Caco-2 (cell line): ENCODE results near the gene LRP8. TPM values are rescaled to one million over a fixed set of nuclear protein-coding genes. Genes with fewer than 3 reads are reported as not detected.
A peak's percentile ranks its signal among the peaks of the same experiment; 100 is the strongest.

Source experiments
- BruUV-seq: library from RNA; stranded (reverse); fragments of 400-500 nt; replicated peaks from 2 replicates; lab custom pipeline; 2021; lab: Mats Ljungman, UMichigan
- CTCF ChIA-PET: fragments of 300-600 bp; sonication (Branson Sonifier 250); formaldehyde crosslinking; loops from one replicate; lab custom pipeline; 2022; ENCODE audit warnings: antibody characterized with exemption; lab: Charles Lee
- POLR2A ChIA-PET: fragments of 300-600 bp; sonication (Branson Sonifier 250); formaldehyde crosslinking; loops from one replicate; lab custom pipeline; 2022; ENCODE audit warnings: antibody characterized with exemption; lab: Charles Lee
- DNase-seq, 2 experiments: peaks; one replicate each; pipeline versions ENCODE4 v3.0.0 to v3.0.0-alpha.2; 2020 to 2022
- H3K27me3 ChIP-seq: replicated peaks from 2 replicates; pipeline ENCODE4 v1.6.0; 2011; ENCODE audit warnings: low read length; ENCODE audit not compliant: control insufficient read depth, insufficient read depth
- H3K36me3 ChIP-seq: 2 replicates; pipeline ENCODE4 v1.5.1; 2011; ENCODE audit warnings: low read length; ENCODE audit not compliant: control insufficient read depth, insufficient read depth
- H3K4me1 ChIP-seq: fragments of 250-450 bp; sonication (Bioruptor Pico); 2 replicates; pipeline ENCODE4 v1.5.1; 2020; ENCODE audit warnings: mild to moderate bottlenecking
- H3K4me3 ChIP-seq: 2 replicates; pipeline ENCODE4 v1.5.1; 2011; ENCODE audit warnings: low read depth, mild to moderate bottlenecking, control low read depth, low read length
- H3K9me3 ChIP-seq: fragments of 250-450 bp; sonication (Bioruptor Pico); 2 replicates; pipeline ENCODE4 v1.5.1; 2020; ENCODE audit warnings: mild to moderate bottlenecking, moderate library complexity
- H3K27ac Mint-ChIP-seq: one replicate; pipeline ENCODE4 v1.8.0; 2022; ENCODE audit warnings: mixed read lengths; ENCODE audit not compliant: unreplicated experiment
- H3K27me3 Mint-ChIP-seq: one replicate; pipeline ENCODE4 v1.8.0; 2022; ENCODE audit warnings: mixed read lengths; ENCODE audit not compliant: insufficient read depth, unreplicated experiment
- H3K36me3 Mint-ChIP-seq: one replicate; pipeline ENCODE4 v1.8.0; 2022; ENCODE audit warnings: mild to moderate bottlenecking, mixed read lengths; ENCODE audit not compliant: insufficient read depth, unreplicated experiment
- H3K4me1 Mint-ChIP-seq: one replicate; pipeline ENCODE4 v1.8.0; 2022; ENCODE audit warnings: low read depth, mixed read lengths; ENCODE audit not compliant: unreplicated experiment
- H3K4me3 Mint-ChIP-seq: one replicate; pipeline ENCODE4 v1.8.0; 2022; ENCODE audit warnings: mild to moderate bottlenecking, moderate library complexity, mixed read lengths; ENCODE audit not compliant: unreplicated experiment
- H3K9me3 Mint-ChIP-seq: one replicate; pipeline ENCODE4 v1.8.0; 2022; ENCODE audit warnings: mixed read lengths; ENCODE audit not compliant: unreplicated experiment
- CTCF ChIP-seq, 2 experiments: fragments of 200-600 bp in 1 of 2; IDR thresholded peaks; 1 replicate in 1 of 2; 2 replicates in 1 of 2; pipeline versions ENCODE4 v1.5.1 to v1.8.0; 2011 to 2022; ENCODE audit warnings: antibody characterized with exemption in 1 of 2, control low read depth in 1 of 2, inconsistent platforms in 1 of 2, low read depth in 1 of 2, low read length in 1 of 2, mild to moderate bottlenecking in 1 of 2, moderate library complexity in 1 of 2; ENCODE audit not compliant: insufficient read depth in 1 of 2, severe bottlenecking in 1 of 2, unreplicated experiment in 1 of 2
- intact Hi-C: fragments of 100-400 bp; cut with micrococcal nuclease; formaldehyde crosslinking; loops from one replicate; pipeline ENCODE4 v1.10.0; 2022; ENCODE audit not compliant: unreplicated experiment
- total RNA-seq: library from RNA; stranded (reverse); gene quantifications from 2 replicates; pipeline ENCODE4 v1.2.3, GENCODE V29; 2022

LRP8 gene
- total RNA-seq, 1 experiment from 2014 or later, result 11.8 TPM

- H3K36me3 Mint-ChIP-seq, result peaks cover 8% of the 10 kb centered on the region
- no TSS peak for BruUV-seq
Observed at GRCh38 chr1:53332186-53332564, 4.3 kb upstream of the LRP8 start.

GRCh38 chr1:53331446-53332185 lies 3.7 kb upstream of the LRP8 start:
- ChIA-PET CTCF (no interaction called here), POLR2A (no interaction called here)
- no peak for TF ChIP-seq CTCF (IDR thresholded peaks at IDR 0.05; ENCODE audit: insufficient read depth in 1 of 2, low read depth in 1 of 2, low read length in 1 of 2, severe bottlenecking in 1 of 2, unreplicated experiment in 1 of 2)
- H3K27me3 ChIP-seq, result no peaks in the 10 kb centered on the region
- intact Hi-C loops, result no loop called here
- Mint-ChIP-seq H3K4me1 (peaks cover 25% of the 10 kb centered on the region), H3K9me3 (no peaks in the 10 kb centered on the region), H3K27me3 (no peaks in the 10 kb centered on the region), H3K36me3 (peaks cover 12% of the 10 kb centered on the region), H3K4me3 (no peak overlapping the region), H3K27ac (peak overlapping the region; percentile 36)
- H3K36me3 ChIP-seq, result no peaks in the 10 kb centered on the region
- DNase-seq, result no peak
- no peak overlapping the region for H3K4me3 ChIP-seq
- peaks cover 27% of the 10 kb centered on the region for H3K4me1 ChIP-seq
- BruUV-seq, result no TSS peak
- H3K9me3 ChIP-seq, result no peaks in the 10 kb centered on the region

More at GRCh38 chr1:53332186-53332564, 4.3 kb upstream of the LRP8 start:
- Mint-ChIP-seq H3K9me3 (no peaks in the 10 kb centered on the region), H3K4me1 (peaks cover 25% of the 10 kb centered on the region), H3K27ac (peak overlapping the region; percentile 36), H3K27me3 (no peaks in the 10 kb centered on the region), H3K4me3 (no peak overlapping the region)
- Histone ChIP-seq H3K4me3 (no peak overlapping the region), H3K36me3 (no peaks in the 10 kb centered on the region), H3K9me3 (no peaks in the 10 kb centered on the region), H3K27me3 (no peaks in the 10 kb centered on the region), H3K4me1 (peaks cover 27% of the 10 kb centered on the region)
- POLR2A ChIA-PET, result no interaction called here
- no peak for TF ChIP-seq CTCF (IDR thresholded peaks at IDR 0.05; ENCODE audit: insufficient read depth in 1 of 2, low read depth in 1 of 2, low read length in 1 of 2, severe bottlenecking in 1 of 2, unreplicated experiment in 1 of 2)
- no peak for DNase-seq
- intact Hi-C loops, result no loop called here
- CTCF ChIA-PET, result no interaction called here

- CTCF ChIA-PET, result no interaction called here
- Mint-ChIP-seq H3K4me3 (no peak overlapping the region), H3K4me1 (peaks cover 25% of the 10 kb centered on the region), H3K9me3 (no peaks in the 10 kb centered on the region), H3K27me3 (no peaks in the 10 kb centered on the region), H3K36me3 (peaks cover 20% of the 10 kb centered on the region), H3K27ac (no peak overlapping the region)
- no TSS peak for BruUV-seq
- H3K27me3 ChIP-seq, result no peaks in the 10 kb centered on the region
- no peaks in the 10 kb centered on the region for H3K9me3 ChIP-seq
- no peaks in the 10 kb centered on the region for H3K36me3 ChIP-seq
- no peak overlapping the region for H3K4me3 ChIP-seq
- TF ChIP-seq CTCF (IDR thresholded peaks at IDR 0.05; ENCODE audit: insufficient read depth in 1 of 2, low read depth in 1 of 2, low read length in 1 of 2, severe bottlenecking in 1 of 2, unreplicated experiment in 1 of 2), result no peak
- intact Hi-C loops, result no loop called here
- DNase-seq, result peak in 1 of 2 experiments; percentile 23
- POLR2A ChIA-PET, result no interaction called here
- H3K4me1 ChIP-seq, result peaks cover 27% of the 10 kb centered on the region
Observed at GRCh38 chr1:53330819-53331218, 2.9 kb upstream of the LRP8 start.
